HCT116 (cell line): ENCODE measurements around the gene FOXP1. TPM values are rescaled to one million over a fixed set of nuclear protein-coding genes. Genes with fewer than 3 reads are reported as not detected.

ENCODE experiments used
- ATAC-seq: fragments of 200-7000 bp; cut with Tn5 transposase; 2 replicates; pipeline ENCODE4 v1.9.1; 2020; ENCODE audit warnings: mild to moderate bottlenecking, moderate library complexity
- BruUV-seq: library from RNA; stranded (reverse); fragments of 400-500 nt; replicated peaks from 2 replicates; lab custom pipeline; 2021; lab: Mats Ljungman, UMichigan
- CTCF ChIA-PET: fragments of 300-600 bp; sonication (Branson Sonifier 250); formaldehyde crosslinking; loops from one replicate; lab custom pipeline; 2021; ENCODE audit warnings: antibody characterized with exemption; lab: Charles Lee
- POLR2A ChIA-PET: fragments of 300-600, 350-600 bp; sonication (Branson Sonifier 250); formaldehyde crosslinking; loops from one replicate; lab custom pipeline; 2021; ENCODE audit warnings: antibody characterized with exemption; lab: Charles Lee
- RAD21 ChIA-PET, 2 experiments: fragments of 300-600 bp; sonication (Branson Sonifier 250); formaldehyde crosslinking; loops; one replicate each; lab custom pipeline; 2023; ENCODE audit warnings: low total read pairs in 2 of 2; ENCODE audit not compliant: uncharacterized antibody in 2 of 2, unreplicated experiment in 2 of 2, low non-redundant PET in 1 of 2; lab: Charles Lee
- DNase-seq: peaks from one replicate; pipeline ENCODE4 v3.0.0-alpha.2; 2010; ENCODE audit warnings: low read depth, low spot score
- H2AFZ ChIP-seq: fragments of 200-600 bp; shearing (Covaris generic), sonication (generic); 2 replicates; pipeline ENCODE4 v1.6.1; 2017; ENCODE audit warnings: low read depth, mixed run types, mixed read lengths, antibody characterized with exemption, low read length; ENCODE audit not compliant: poor library complexity, severe bottlenecking
- H3K27ac ChIP-seq: 2 replicates; pipeline ENCODE4 v1.5.1; 2012; ENCODE audit warnings: low read depth, low read length
- H3K27me3 ChIP-seq: fragments of 200-600 bp; sonication (generic); 2 replicates; pipeline ENCODE4 v1.6.1; 2016; ENCODE audit warnings: mixed run types, low read length, mixed read lengths; ENCODE audit not compliant: insufficient read depth
- H3K36me3 ChIP-seq, 2 experiments: fragments of 200-500 bp in 1 of 2; fragments of 200-600 bp in 1 of 2; sonication (Bioruptor generic) in 1 of 2; sonication (generic) in 1 of 2; 2 replicates each; pipeline versions ENCODE4 v1.5.1 to v1.6.1; 2014 to 2016; ENCODE audit warnings: low read length in 2 of 2, inconsistent platforms in 1 of 2, mixed read lengths in 1 of 2, mixed run types in 1 of 2; ENCODE audit not compliant: insufficient read depth in 2 of 2, control insufficient read depth in 1 of 2
- H3K4me1 ChIP-seq, 2 experiments: fragments of 200-600 bp in 1 of 2; sonication (generic) in 1 of 2; 2 replicates each; pipeline versions ENCODE4 v1.5.1 to v1.6.1; 2012 to 2017; ENCODE audit warnings: low read length in 2 of 2, inconsistent platforms in 1 of 2, mild to moderate bottlenecking in 1 of 2, mixed read lengths in 1 of 2, mixed run types in 1 of 2, moderate library complexity in 1 of 2; ENCODE audit not compliant: insufficient read depth in 2 of 2, control insufficient read depth in 1 of 2
- H3K4me2 ChIP-seq: fragments of 200-600 bp; sonication (generic); 2 replicates; pipeline ENCODE4 v1.6.1; 2017; ENCODE audit warnings: mixed run types, low read length, mixed read lengths
- H3K4me3 ChIP-seq, 2 experiments: fragments of 200-600 bp in 1 of 2; sonication (generic) in 1 of 2; replicated peaks in 1 of 2; 2 replicates each; pipeline ENCODE4 v1.5.1; 2011 to 2016; ENCODE audit warnings: low read length in 2 of 2, control low read depth in 1 of 2, low read depth in 1 of 2, mild to moderate bottlenecking in 1 of 2, mixed read lengths in 1 of 2, mixed run types in 1 of 2
- H3K79me2 ChIP-seq: fragments of 200-600 bp; sonication (generic); 2 replicates; pipeline ENCODE4 v1.6.1; 2017; ENCODE audit warnings: mild to moderate bottlenecking, mixed run types, low read length, moderate library complexity, mixed read lengths; ENCODE audit not compliant: insufficient read depth
- H3K9ac ChIP-seq: fragments of 200-600 bp; sonication (generic); 2 replicates; pipeline ENCODE4 v1.6.1; 2016; ENCODE audit warnings: low read length, mixed read lengths
- H3K9me2 ChIP-seq: fragments of 200-600 bp; sonication (generic), shearing (Covaris generic); 2 replicates; pipeline ENCODE4 v1.6.1; 2017; ENCODE audit warnings: mixed run types, mild to moderate bottlenecking, moderate library complexity; ENCODE audit not compliant: insufficient read depth
- H3K9me3 ChIP-seq, 2 experiments: fragments of 200-500 bp in 1 of 2; fragments of 200-600 bp in 1 of 2; sonication (Bioruptor generic) in 1 of 2; sonication (generic) in 1 of 2; 2 replicates each; pipeline ENCODE4 v1.6.1; 2014 to 2017; ENCODE audit warnings: low read length in 2 of 2, mixed read lengths in 2 of 2, inconsistent platforms in 1 of 2, low read depth in 1 of 2, mild to moderate bottlenecking in 1 of 2, mixed run types in 1 of 2, moderate library complexity in 1 of 2; ENCODE audit not compliant: control insufficient read depth in 1 of 2, insufficient read depth in 1 of 2
- H4K20me1 ChIP-seq: fragments of 200-600 bp; sonication (generic), shearing (Covaris generic); 2 replicates; pipeline ENCODE4 v1.6.1; 2017; ENCODE audit warnings: mixed run types, mild to moderate bottlenecking, moderate library complexity; ENCODE audit not compliant: insufficient read depth
- ATF3 ChIP-seq: IDR thresholded peaks from 2 replicates; pipeline ENCODE4 v1.6.1; 2012
- CTCF ChIP-seq, 3 experiments: fragments of 200-600 bp in 1 of 3; sonication (generic) in 1 of 3; IDR thresholded peaks in 2 of 3; conservative IDR thresholded peaks in 1 of 3; 2 replicates each; pipeline ENCODE4 v1.5.1; 2012 to 2017; ENCODE audit warnings: low read depth in 2 of 3, low read length in 2 of 3, antibody characterized with exemption in 1 of 3, borderline replicate concordance in 1 of 3, control low read depth in 1 of 3, mild to moderate bottlenecking in 1 of 3, mixed read lengths in 1 of 3, mixed run types in 1 of 3, moderate library complexity in 1 of 3; ENCODE audit not compliant: insufficient read depth in 1 of 3
- EZH2 ChIP-seq: fragments of 200-600 bp; sonication (generic); IDR thresholded peaks from 2 replicates; pipeline ENCODE4 v1.6.1; 2017; ENCODE audit warnings: antibody characterized with exemption, mixed run types
- EZH2phosphoT487 ChIP-seq: fragments of 200-600 bp; IDR thresholded peaks from 2 replicates; pipeline ENCODE4 v1.6.1; 2018; ENCODE audit warnings: antibody characterized with exemption, borderline replicate concordance
- MAX ChIP-seq: IDR thresholded peaks from 2 replicates; pipeline ENCODE4 v1.6.1; 2012
- POLR2A ChIP-seq: IDR thresholded peaks from 2 replicates; pipeline ENCODE4 v1.7.0; 2011; ENCODE audit warnings: borderline replicate concordance; ENCODE audit not compliant: insufficient read depth, insufficient read length; ENCODE audit errors: extremely low read depth
- POLR2AphosphoS5 ChIP-seq: IDR thresholded peaks from 2 replicates; pipeline ENCODE4 v1.6.1; 2011; ENCODE audit warnings: mild to moderate bottlenecking, low read depth, low read length, moderate library complexity
- RAD21 ChIP-seq: IDR thresholded peaks from 2 replicates; pipeline ENCODE4 v1.6.1; 2012; ENCODE audit warnings: low read depth, mild to moderate bottlenecking
- REST ChIP-seq: IDR thresholded peaks from 2 replicates; pipeline ENCODE4 v1.6.1; 2012; ENCODE audit warnings: low read depth
- SIN3A ChIP-seq: IDR thresholded peaks from 2 replicates; pipeline ENCODE4 v1.6.1; 2012; ENCODE audit warnings: low read depth
- SP1 ChIP-seq: IDR thresholded peaks from 2 replicates; pipeline ENCODE4 v1.6.1; 2012; ENCODE audit warnings: low read depth
- TCF7L2 ChIP-seq: IDR thresholded peaks from 2 replicates; pipeline ENCODE4 v1.7.0; 2011; ENCODE audit warnings: borderline replicate concordance, inconsistent platforms; ENCODE audit not compliant: insufficient read depth, insufficient read length; ENCODE audit errors: extremely low read depth
- YY1 ChIP-seq: IDR thresholded peaks from 2 replicates; pipeline ENCODE4 v1.6.1; 2011; ENCODE audit warnings: low read length, low read depth, moderate library complexity, mild to moderate bottlenecking; ENCODE audit not compliant: insufficient replicate concordance; ENCODE audit errors: extremely low read depth
- ZFX ChIP-seq: fragments of 450-650 bp; IDR thresholded peaks from 2 replicates; pipeline ENCODE4 v1.6.1; 2017
- ZNF274 ChIP-seq: fragments of 200-500 bp; sonication (Bioruptor generic); IDR thresholded peaks from 2 replicates; pipeline ENCODE4 v1.6.1; 2014; ENCODE audit warnings: mild to moderate bottlenecking, low read depth, low read length, inconsistent platforms
- intact Hi-C: fragments of 100-400 bp; cut with micrococcal nuclease; formaldehyde crosslinking; loops from 2 replicates; pipeline ENCODE4 v1.10.0; 2022
- total RNA-seq: library from RNA; stranded (reverse); gene quantifications from one replicate; pipeline ENCODE4 v1.2.1, GENCODE V29; 2021; ENCODE audit not compliant: unreplicated experiment

Gene FOXP1
- total RNA-seq, 1 experiment from 2014 or later, result 11.4 TPM

- Histone ChIP-seq H3K27ac (no peak overlapping the region), H3K4me1 (peaks cover 0 to 7% of the 10 kb centered on the region in 2 experiments; a peak in 1 of 4 replicates), H3K79me2 (no peaks in the 10 kb centered on the region), H3K9me2 (no peaks in the 10 kb centered on the region), H3K9me3 (no peaks in the 10 kb centered on the region), H3K4me2 (no peak overlapping the region), H3K36me3 (no peaks in the 10 kb centered on the region), H2AFZ (no peak overlapping the region), H4K20me1 (no peaks in the 10 kb centered on the region), H3K9ac (no peak overlapping the region), H3K27me3 (no peaks in the 10 kb centered on the region)
- BruUV-seq, result no TSS peak
- ChIA-PET RAD21 (no interaction called here), POLR2A (no interaction called here), CTCF (no interaction called here)
- intact Hi-C loops, result loop anchor here (10.0 kb wide), 1 partner anchor 61 kb away; no protein-coding TSS in a partner anchor
- ATAC-seq, result no peak
- no peak for DNase-seq
- TF ChIP-seq SP1 (no peak), REST (no peak), EZH2 (no peak), RAD21 (no peak), MAX (no peak), ATF3 (no peak), CTCF (IDR thresholded peaks at IDR 0.05 in 2 of 3, conservative IDR thresholded peaks at IDR 0.05 in 1 of 3; ENCODE audit: borderline replicate concordance in 1 of 3, insufficient read depth in 1 of 3, low read depth in 2 of 3, low read length in 2 of 3) (no peak), POLR2AphosphoS5 (no peak), POLR2A (no peak), ZNF274 (no peak), ZFX (no peak), YY1 (no peak), TCF7L2 (no peak), EZH2phosphoT487 (no peak), SIN3A (no peak)
- TF ChIP-seq, all 23 proteins: peak for 0
- H3K4me3 ChIP-seq, result no peak overlapping the region
Measured at GRCh38 chr3:71543371-71544016, 40.0 kb downstream of the FOXP1 start.
